HG03520 (cell line): Measurements from ENCODE around the gene HADHB.
"Not testable (repeated sequence)": the region's sequence is repeated elsewhere in the genome, so short reads cannot be mapped to it uniquely, and the experiment has no call there.

Experiments
- ATAC-seq: cut with Tn5 transposase; IDR thresholded peaks from one replicate; pipeline ENCODE4 v1.9.1; 2021; ENCODE audit warnings: mild to moderate bottlenecking, moderate library complexity; ENCODE audit not compliant: unreplicated experiment

The HADHB gene

DNA sequence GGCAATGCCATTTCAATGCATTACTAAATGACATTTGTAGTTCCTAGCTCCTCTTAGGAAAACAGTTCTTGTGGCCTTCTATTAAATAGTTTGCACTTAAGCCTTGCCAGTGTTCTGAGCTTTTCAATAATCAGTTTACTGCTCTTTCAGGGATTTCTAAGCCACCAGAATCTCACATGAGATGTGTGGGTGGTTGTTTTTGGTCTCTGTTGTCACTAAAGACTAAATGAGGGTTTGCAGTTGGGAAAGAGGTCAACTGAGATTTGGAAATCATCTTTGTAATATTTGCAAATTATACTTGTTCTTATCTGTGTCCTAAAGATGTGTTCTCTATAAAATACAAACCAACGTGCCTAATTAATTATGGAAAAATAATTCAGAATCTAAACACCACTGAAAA lies 45.3 kb downstream of the HADHB start:
- no peak for ATAC-seq

DNA sequence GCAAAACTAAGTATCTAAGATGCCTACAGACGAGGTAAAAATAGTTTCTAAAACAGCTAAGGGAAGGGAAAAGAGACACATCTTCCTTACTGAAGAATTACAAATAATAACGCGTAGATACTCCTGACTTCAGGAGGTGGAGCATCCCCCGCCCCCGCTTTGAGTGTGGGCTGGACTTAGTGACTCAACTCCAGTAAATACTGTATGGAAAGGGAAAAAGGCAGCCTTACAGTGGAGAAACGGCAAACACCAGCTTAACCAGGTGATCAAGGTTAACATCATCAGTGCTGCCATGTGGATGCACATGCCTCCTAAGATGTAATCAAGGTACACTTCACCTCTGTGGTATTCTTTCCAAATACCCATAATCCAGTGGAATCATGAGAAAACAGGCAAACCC lies 47.9 kb downstream of the HADHB start:
- no peak for ATAC-seq

DNA sequence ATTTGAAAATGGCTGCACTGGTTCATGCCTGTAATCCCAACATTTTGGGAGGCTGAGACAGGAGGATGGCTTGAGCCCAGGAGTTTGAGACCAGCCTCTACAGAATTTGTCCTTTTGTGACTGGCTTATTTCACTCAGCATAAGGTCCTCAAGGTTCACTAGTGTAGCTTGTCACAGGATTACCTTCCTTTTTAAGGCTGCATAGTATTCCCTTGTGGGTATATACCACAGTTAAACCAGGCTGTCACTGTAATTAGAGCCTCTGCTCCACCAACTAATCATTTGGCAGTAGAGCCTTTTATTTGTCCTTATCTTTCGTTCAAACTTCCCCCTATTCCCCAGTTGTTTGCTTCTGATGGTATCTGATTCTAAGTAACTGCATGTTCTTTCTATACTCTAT lies 50.8 kb downstream of the HADHB start:
- no peak for ATAC-seq

DNA sequence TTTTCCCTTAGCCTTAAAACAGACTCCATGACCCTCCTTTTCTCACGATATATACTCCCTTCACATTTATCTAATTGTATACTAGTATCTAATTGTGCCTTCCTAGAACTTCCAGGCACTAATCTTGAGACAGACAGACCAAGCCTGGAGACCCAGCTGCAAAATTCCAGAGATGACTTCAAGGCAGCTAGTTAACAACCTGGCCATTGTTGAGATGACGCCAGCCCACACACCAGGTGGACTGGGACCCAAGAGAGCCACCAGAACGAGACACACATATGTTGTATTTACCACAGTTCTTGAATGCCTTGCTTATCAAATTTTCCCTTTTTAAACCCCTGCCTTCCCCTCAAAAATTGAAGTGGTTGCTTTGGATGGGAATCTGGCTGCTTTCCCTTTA lies 52.3 kb downstream of the HADHB start:
- no peak for ATAC-seq

DNA sequence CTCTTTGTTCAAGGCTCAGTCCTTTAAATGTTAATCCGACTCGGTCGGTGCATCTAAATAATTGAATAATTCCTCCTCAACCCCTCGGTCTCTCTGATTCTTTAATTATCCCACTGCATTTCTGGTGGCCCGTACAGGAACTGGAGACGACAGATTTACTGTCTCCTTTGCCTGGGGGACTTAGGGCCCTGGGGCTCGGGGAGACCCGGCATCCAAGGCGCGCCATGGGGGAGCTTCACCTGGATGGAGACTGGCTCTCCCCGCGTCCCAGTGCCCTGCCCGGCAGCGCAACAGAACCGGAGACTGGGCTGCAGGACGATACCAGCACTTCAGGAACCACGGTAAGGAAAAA lies 53.5 kb downstream of the HADHB start:
- no peak for ATAC-seq

DNA sequence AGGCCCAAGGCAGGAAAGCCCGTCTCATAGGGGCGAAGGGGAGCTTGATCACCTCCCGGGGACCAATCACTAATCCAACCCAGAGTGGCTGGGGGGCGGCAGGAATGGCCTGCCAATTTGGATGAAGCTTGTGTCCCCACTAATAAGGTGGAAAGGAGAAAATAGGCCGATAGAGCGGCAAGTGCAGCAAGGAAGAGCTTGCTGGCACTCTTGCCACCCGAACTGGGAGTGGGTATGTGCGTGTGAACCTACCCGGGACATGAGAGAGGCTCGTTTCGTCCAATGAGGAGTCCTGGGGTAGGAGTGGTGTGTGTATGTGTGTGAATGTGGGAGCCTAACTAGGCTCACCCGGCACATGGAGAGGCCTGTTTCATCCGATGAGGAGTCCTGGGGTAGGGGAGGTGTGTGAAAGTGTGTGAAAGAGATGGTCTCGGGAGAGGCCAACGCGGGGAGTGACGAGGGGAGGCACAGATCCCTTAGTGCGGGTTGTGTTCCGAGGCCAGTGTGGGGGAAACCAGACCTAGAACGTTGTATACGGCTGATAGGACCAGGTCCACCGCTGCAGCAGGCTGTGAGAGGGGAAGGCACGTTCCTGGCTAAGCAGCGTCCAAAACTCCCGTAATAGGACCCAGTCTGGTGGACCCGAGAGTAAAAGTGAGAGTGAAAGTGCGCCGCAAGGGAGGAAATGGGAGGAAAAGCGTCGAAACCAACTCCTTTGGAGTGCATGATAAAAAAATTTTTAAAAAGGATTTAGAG lies 54.1 kb downstream of the HADHB start:
- ATAC-seq: no peak

DNA sequence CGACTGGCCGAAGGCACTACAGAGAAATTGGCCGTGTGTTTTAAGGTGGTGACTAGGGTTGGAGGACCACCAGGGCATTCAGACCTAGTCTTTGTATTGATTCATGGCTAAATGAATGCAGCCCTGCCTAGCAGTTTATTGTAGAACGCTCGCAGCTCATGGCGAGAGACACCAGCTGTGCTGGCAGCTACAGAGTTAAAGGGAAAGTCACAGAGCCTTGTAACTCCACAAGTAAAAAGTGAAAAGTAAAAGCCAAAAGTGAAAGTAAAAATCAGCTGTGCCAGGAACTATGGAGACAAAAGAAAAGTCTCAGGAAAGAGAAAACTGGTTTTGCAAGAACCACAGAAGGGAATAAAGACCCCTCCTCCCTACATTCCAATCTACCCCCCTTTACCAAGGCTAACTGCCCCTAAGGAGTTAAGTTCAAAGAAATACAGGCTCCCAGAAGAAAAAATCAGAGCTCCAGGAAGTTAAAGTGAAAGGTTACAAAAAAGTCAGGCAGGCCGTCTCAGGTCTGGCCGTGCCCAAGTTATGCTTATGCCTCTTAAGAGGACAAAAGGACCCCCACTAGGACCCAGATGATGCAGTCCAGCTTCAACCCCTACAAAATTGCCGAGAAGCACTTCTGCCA lies 54.8 kb downstream of the HADHB start:
- no peak for ATAC-seq

DNA sequence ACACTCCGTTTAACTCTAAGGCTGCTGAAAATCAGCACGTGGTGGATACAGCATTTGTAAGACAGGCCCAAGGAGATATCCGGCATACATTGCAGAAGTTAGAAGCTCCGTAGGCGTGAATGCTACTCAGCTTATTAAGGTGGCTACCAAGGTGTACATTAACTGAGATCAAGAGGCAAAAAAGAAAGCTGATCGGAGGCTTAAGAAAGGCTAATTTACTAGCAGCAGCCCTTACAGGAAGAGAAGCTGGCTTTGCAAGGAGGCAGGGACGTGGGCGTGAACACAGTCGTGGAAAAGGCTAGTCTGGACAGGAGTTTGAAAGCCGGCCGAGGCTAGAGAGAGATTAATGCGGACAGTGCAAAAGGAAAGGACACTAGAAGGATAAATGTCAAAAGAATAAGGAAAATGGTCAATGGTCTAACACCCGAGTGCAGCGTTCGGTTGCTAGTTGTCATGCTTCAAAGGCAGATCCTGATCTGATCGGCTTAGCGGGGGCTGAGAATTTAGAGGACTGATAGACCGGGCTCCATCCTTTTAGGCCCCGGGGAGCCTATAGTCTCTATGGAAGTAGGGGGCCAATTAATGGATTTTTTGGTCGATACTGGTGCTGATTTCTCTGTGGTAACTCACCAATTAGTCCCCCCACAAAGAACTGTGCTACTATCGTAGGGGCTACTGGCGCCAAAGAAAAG lies 55.6 kb downstream of the HADHB start:
- no peak for ATAC-seq

DNA sequence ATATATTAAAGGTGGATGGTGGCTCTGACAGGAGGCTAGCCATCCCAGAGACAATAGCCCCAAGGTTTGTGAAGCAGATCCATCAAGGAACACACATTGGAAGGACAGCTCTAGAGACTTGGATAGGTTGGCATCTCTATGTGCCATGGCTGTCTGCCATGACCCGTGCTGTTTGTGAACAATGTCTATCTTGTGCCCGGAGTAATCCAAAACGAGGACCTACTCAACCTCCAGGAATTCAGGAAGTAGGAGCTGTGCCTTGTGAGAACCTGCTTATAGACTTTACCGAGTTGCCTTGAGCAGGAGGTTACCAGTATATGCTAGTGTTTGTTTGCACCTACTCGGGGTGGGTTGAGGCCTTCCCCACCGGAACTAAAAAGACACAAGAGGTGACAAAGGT lies 58.1 kb downstream of the HADHB start:
- ATAC-seq: no peak

DNA sequence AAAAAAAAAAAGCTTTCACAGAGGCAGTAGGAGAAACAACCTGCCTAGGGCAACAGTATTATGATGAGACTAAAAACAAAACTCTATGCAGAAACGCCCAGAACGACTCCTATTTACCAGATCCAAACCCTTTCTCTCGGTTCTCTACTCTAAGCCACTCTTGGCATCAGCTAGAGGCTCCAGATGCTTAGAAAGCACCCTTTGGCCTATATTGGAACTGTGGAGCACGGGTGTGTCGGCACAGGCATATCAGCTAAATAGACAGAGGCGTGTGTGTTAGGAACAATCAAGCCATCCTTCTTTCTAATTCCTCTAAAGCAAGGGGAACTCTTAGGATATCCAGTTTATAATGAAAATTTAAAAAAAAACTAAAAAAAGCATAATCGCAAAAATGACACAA lies 60.4 kb downstream of the HADHB start:
- not testable (repeated sequence) for ATAC-seq

DNA sequence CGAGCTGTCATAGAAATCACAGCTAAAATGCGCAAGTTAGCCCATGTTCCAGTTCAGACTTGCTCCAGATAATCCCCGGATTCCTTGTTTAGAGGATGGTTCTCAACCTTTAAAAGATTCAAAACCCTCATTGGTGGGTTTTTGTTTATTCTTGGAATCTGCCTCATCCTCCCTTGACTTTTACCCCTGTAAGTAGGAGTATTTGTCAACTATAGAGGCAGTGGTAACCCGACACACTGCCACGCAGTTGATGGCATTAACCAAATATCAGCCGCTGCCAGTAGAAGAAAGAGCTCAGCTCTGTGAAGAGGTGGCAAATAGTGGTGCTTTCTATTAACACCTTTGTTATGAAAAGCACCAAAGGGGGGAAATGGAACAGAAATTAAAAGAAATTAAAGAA lies 60.8 kb downstream of the HADHB start:
- no peak for ATAC-seq

DNA sequence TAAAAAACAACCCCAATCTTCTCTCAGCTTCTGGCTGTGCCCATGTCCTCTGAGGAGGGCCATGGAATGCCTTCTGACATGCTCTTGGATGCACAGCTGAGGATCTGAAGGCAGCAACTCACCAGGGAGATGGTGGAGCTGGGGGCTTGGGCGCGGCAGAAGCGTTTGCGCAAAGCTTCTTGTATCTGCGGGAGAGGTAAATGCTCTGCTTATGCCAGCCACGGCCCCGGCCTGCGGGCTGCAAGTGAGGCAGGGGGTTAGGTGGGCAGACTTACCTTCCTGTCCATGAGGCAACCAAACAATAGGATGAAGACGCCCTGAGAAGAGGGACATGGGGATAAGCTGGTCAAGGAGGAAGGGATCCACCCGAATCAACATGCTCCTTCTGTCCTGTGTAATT lies 65.2 kb downstream of the HADHB start:
- no peak for ATAC-seq

DNA sequence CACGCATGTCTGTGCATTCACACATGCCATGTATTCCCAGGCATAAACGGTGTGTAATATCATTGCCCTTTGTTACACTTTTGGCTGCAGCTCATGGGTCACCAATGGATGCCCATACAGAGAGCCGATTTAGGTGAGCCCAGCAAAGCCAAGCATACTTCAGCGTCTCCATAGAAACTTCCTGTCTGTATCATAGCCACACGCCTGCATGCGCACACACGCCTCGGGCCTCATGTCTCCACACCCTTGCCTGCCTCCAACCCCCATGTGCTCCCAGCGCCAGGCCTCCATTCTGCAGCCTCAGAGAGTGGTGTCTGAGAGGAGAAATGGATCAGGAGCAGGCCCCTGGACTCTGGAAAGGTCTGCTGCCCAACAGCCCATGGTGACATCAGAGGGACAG lies 67.7 kb downstream of the HADHB start:
- no peak for ATAC-seq

DNA sequence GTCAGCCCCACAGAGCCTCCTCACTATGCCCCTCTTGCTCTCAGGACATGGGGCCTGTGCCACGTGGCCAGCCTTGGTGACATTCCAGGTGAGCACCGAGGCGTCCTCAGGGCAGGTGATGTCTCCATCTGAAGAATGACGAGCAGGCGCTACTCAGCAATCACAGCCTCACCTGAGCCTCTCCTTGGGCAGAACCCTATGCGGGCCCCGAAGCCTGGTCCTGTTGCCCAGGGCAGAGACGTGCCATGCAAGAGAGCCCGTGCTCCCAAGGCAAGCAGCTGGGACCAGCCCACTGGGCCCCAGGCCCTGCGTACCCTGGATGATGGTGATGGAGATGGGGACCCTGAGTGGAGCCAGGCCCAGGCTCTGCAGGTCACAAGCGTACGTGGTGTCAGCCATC lies 68.7 kb downstream of the HADHB start:
- no peak for ATAC-seq

DNA sequence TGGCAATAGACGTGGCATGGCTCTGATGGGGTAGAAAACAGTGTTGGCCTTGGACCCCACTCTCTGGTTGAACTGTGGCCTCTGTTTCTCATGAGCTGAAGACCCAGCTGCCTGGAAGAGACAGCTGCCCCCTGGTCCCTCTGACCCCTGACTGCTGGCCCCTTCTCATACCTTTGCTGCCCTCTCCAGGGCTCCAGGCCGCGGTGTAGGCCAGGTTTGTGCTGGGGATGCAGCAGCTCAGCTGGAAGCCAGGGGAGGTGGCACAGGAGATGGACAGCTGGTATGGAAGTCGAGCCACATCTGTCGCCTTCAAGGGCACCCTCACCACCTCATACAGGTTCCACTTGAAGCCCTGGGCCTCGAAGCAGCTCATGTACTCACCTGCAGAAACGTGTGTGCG lies 69.5 kb downstream of the HADHB start:
- ATAC-seq: no peak

DNA sequence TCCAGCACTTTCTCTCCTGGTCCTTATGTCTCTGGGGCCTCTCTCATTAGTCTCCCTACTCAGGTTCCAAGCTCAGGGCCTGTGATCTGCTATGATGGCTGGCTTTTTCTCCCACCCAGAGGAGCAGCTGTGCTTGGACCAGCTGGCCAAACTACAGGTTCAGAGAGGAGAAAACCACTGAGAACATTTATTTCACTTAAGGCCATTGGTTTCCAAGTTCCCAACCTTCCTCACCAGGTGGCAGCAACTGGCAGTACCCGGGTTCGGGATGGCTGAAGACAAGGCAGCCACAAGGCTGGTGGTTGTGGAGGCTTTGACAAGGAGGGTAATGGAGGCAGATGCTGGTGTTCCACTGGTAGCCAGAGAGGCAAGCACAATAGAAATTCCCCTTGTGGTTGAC lies 71.3 kb downstream of the HADHB start:
- ATAC-seq: no peak

DNA sequence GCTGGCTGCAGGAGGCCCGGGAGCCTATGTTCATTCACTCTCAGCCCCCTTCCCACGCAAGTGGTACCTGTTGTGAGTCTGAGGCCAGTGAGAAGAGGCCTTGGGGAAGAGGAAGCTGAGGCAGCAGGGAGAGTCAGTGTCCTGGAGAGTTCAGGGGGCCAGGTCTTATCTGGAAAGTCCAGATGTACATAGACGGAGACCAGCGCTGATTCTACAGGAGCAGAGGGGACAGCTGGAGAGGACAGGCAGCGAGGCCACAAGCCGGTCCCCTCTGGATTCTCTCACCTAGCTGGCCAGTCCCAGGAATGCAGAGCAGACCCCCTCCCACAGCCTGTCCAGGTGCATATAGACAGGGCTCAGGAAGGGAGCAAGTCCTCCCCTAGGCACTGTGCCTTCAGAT lies 72.1 kb downstream of the HADHB start:
- no peak for ATAC-seq

DNA sequence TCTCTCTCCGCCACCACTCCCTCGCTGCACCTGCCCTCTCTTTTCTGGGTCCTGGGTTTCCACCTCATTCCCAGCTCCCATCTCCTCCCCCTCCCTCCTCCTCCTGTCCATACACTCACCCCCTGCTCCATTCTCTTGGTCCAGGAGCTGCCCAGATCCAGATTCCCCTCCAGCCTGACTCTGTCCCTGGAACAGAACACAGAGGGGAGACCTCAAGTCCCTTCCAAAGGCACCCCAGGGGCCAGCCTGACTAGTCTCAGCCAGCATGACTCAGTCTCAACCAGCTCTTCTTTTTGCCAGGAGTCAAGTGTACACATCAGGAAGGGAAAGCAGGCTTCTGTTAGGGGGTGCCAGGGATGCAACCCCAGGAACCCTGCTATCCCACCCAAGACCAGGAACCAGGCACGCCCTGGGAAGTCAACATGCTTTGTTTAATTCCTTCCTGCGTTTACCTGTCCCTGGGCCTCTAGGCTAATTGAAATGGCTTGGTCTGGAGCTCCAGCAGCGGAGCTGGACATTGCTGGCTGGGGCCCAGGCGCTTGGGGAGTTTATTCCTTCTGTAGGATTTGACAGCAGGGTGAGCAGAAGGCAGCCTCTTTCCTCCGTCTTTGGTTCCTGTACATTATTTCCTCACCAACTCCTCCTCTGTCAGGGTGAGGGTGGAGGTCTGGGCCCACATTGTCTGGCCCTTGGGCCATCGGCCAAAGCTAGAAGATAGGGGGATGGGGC lies 72.8 kb downstream of the HADHB start:
- ATAC-seq: no peak

DNA sequence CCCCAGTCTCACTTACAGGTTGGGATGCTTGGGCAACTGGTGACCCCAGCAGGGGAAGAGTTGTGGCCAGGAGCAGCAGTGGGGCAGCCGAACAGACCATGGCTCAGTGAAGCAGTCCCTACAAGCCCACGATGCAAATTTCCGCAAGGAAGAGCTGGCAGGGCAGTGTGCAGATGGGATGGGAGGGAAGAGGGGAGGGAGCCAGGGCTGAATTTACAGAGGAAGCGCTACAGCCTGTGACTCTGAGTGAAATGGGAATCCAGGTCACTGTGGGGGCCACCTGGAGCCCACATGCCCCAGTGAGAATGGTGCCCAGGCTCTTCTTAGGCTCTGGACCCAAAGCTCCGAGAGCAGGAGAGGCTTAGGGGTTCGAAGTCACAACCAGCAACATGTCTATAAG lies 74.2 kb downstream of the HADHB start:
- no peak for ATAC-seq

DNA sequence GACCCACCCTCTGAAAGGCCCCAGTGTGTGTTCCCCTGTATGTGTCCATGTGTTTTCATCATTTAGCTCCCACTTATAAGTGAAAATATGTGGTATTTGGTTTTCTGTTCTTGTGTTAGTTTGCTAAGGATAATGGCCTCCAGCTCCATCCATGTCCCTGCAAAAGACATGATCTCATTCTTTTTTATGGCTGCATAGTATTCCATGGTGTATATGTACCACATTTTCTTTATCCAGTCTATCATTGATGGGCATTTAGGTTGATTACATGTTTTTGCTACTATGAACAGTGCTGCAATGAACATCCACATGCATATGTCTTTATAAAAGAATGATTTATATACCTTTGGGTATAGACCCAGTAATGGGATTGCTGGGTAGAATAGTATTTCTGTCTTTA lies 79.7 kb downstream of the HADHB start:
- not testable (repeated sequence) for ATAC-seq

DNA sequence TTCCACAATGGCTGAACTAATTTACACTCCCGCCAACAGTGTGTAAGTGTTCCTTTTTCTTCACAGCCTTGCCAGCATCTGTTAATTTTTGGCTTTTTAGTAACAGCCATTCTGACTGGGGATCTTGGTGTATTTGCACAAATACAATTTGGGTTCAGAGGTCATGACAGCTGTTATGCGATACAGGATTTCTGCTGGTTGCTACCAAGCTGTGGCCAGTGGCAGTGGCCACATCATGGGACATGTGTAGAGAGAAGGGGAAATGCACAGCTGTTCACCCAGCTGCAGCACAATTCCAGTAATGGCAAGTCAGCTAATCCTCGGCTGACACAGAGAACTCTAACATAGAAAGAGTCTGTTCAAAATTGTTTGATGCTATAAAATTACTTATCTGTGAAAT lies 80.2 kb downstream of the HADHB start:
- no peak for ATAC-seq

DNA sequence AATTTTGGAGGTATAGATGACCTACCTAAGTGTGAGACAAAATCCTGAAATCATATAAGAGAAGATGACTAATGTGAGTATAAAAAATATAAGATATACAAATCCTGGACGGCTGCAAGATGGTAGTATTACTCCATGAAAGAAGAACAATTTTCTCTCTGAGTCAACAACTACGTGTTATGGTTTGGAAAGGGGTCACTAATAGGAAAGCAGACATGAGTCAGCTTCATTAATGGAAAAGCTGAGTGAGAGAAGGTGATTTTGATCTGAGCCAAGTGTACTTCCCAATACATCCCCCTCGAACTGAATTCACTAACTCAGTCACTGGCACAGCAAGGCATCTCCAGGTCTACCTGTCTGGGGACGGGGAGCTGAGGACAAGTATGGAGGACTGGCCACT lies 81.1 kb downstream of the HADHB start:
- ATAC-seq: no peak
